ENCODE results near the gene TRABD2A. TPM values are rescaled to one million over a fixed set of nuclear protein-coding genes. Genes with fewer than 3 reads are reported as not detected.
"Not testable (repeated sequence)": the region's sequence is repeated elsewhere in the genome, so short reads cannot be mapped to it uniquely, and the experiment has no call there.

TRABD2A gene
- under 1 TPM; 0.32 to 0.70 (median 0.59) TPM for polyA plus RNA-seq (ENCODE audit: insufficient read length in 4 of 4)

- no peak for DNase-seq (ENCODE audit: low read depth in 4 of 4, low spot score in 3 of 4)
These were observed at the start of gene TRABD2A for GRCh38 chr2:84880645-84881521. TRABD2A (minus strand) TSS chr2:84881084; CDS start chr2:84881039, 45 bp downstream.

GRCh38 chr2:84927275-84927627 is 46.4 kb upstream of the TRABD2A start:
- no peak for DNase-seq (ENCODE audit: low read depth in 4 of 4, low spot score in 3 of 4)

GRCh38 chr2:84925724-84926376 is 45.0 kb upstream of the TRABD2A start:
- DNase-seq (ENCODE audit: low read depth in 4 of 4, low spot score in 3 of 4) = peak; percentile 78 to 84 (median 82)

GRCh38 chr2:84925336-84925723 is 44.4 kb upstream of the TRABD2A start:
- DNase-seq (ENCODE audit: low read depth in 4 of 4, low spot score in 3 of 4) = no peak

- no peak for DNase-seq (ENCODE audit: low read depth in 4 of 4, low spot score in 3 of 4)
These were observed 43.6 kb upstream of the TRABD2A start for GRCh38 chr2:84924173-84925106.

GRCh38 chr2:84923009-84923408 is 42.1 kb upstream of the TRABD2A start:
- no peak for DNase-seq (ENCODE audit: low read depth in 4 of 4, low spot score in 3 of 4)

- no peak for DNase-seq (ENCODE audit: low read depth in 4 of 4, low spot score in 3 of 4)
These were observed 39.1 kb upstream of the TRABD2A start for GRCh38 chr2:84919885-84920580.

GRCh38 chr2:84918430-84918829 is 37.5 kb upstream of the TRABD2A start:
- no peak for DNase-seq (ENCODE audit: low read depth in 4 of 4, low spot score in 3 of 4)

- DNase-seq (ENCODE audit: low read depth in 4 of 4, low spot score in 3 of 4) = not testable (repeated sequence)
These were observed 36.9 kb upstream of the TRABD2A start for GRCh38 chr2:84917821-84918220.

GRCh38 chr2:84915675-84916074 is 34.8 kb upstream of the TRABD2A start:
- DNase-seq (ENCODE audit: low read depth in 4 of 4, low spot score in 3 of 4) = not testable (repeated sequence)

GRCh38 chr2:84914334-84914733 is 33.5 kb upstream of the TRABD2A start:
- DNase-seq (ENCODE audit: low read depth in 4 of 4, low spot score in 3 of 4) = no peak

- no peak for DNase-seq (ENCODE audit: low read depth in 4 of 4, low spot score in 3 of 4)
These were observed 32.1 kb upstream of the TRABD2A start for GRCh38 chr2:84912984-84913383.

- DNase-seq (ENCODE audit: low read depth in 4 of 4, low spot score in 3 of 4) = no peak
These were observed 30.3 kb upstream of the TRABD2A start for GRCh38 chr2:84911135-84911678.

- no peak for DNase-seq (ENCODE audit: low read depth in 4 of 4, low spot score in 3 of 4)
These were observed 28.2 kb upstream of the TRABD2A start for GRCh38 chr2:84908948-84909713.

GRCh38 chr2:84906900-84907714 is 26.2 kb upstream of the TRABD2A start:
- peak in 1 of 4 donors; percentile 39 for DNase-seq (ENCODE audit: low read depth in 4 of 4, low spot score in 3 of 4)

- DNase-seq (ENCODE audit: low read depth in 4 of 4, low spot score in 3 of 4) = no peak
These were observed 25.4 kb upstream of the TRABD2A start for GRCh38 chr2:84906108-84906899.

All from left renal pelvis (tissue), 4 donors.